ENCODE results near the gene NDST3.

GRCh38 chr4:118296729-118297128 lies 262.4 kb downstream of the NDST3 start:
- TF ChIP-seq RELA (CRISPR knock-in tag; IDR thresholded peaks at IDR 0.05) (no peak), USF2 (IDR thresholded peaks at IDR 0.05; ENCODE audit: low read depth, low read length) (no peak), USF2 (CRISPR knock-in tag; IDR thresholded peaks at IDR 0.05; ENCODE audit: borderline replicate concordance) (no peak)
